Thyroid gland (tissue), 4 donors: ENCODE data around the gene PSMG1.

Experiments used
- POLR2A ChIP-seq, 2 donors: fragments of 450-650 bp; IDR thresholded peaks; one replicate each; pipeline ENCODE4 v1.6.1; 2017; ENCODE audit warnings: antibody characterized with exemption in 2 of 2, mild to moderate bottlenecking in 2 of 2, moderate library complexity in 1 of 2
- TF ChIP-seq, protein P1 (sequence below), 6 experiments: fragments of 200-600 bp in 3 of 6; fragments of 450-650 bp in 3 of 6; sonication (generic) in 3 of 6; IDR thresholded peaks; one replicate each; pipeline ENCODE4 v1.5.1; 2016 to 2019; ENCODE audit warnings: antibody characterized with exemption in 6 of 6, mild to moderate bottlenecking in 2 of 6, inconsistent platforms in 1 of 6, moderate library complexity in 1 of 6

DNA sequence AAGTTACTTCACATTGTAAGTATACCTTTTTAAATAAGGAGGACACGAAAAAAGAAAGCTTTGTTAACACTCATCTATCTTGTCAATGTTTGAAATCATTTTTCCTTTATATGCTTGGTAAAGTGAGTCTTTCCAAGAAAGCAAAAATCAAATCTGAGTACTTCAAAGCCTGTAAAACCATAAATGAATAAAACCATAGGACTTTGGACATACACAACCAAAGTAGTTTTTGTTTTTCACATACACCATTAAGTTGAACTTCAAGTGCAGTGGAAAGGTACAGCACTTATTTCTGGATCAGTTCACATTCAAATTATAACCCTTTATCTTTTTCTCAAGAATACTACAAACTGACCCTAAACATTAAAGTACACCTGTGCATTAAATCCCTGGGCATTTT lies 10.1 kb upstream of the PSMG1 start:
- TF ChIP-seq, protein P1, sequence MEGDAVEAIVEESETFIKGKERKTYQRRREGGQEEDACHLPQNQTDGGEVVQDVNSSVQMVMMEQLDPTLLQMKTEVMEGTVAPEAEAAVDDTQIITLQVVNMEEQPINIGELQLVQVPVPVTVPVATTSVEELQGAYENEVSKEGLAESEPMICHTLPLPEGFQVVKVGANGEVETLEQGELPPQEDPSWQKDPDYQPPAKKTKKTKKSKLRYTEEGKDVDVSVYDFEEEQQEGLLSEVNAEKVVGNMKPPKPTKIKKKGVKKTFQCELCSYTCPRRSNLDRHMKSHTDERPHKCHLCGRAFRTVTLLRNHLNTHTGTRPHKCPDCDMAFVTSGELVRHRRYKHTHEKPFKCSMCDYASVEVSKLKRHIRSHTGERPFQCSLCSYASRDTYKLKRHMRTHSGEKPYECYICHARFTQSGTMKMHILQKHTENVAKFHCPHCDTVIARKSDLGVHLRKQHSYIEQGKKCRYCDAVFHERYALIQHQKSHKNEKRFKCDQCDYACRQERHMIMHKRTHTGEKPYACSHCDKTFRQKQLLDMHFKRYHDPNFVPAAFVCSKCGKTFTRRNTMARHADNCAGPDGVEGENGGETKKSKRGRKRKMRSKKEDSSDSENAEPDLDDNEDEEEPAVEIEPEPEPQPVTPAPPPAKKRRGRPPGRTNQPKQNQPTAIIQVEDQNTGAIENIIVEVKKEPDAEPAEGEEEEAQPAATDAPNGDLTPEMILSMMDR (IDR thresholded peaks at IDR 0.05), result no peak
- TF ChIP-seq POLR2A (IDR thresholded peaks at IDR 0.05), result no peak
